Mesothelial cell of epicardium (in vitro differentiated cells): ENCODE measurements around the gene CRACR2A. TPM values are rescaled to one million over a fixed set of nuclear protein-coding genes. Genes with fewer than 3 reads are reported as not detected.

Experiments used
- DNase-seq, 2 experiments: peaks; one replicate each; pipeline ENCODE4 v3.0.0; 2021; ENCODE audit warnings: low spot score in 2 of 2; ENCODE audit not compliant: unreplicated experiment in 2 of 2
- H3K27ac Mint-ChIP-seq: 2 replicates; pipeline ENCODE4 v1.8.0; 2021; ENCODE audit warnings: mixed read lengths
- H3K27me3 Mint-ChIP-seq: 2 replicates; pipeline ENCODE4 v1.8.0; 2021; ENCODE audit warnings: low read depth, mixed read lengths
- H3K36me3 Mint-ChIP-seq: 2 replicates; pipeline ENCODE4 v1.8.0; 2021; ENCODE audit warnings: mixed read lengths
- H3K4me1 Mint-ChIP-seq: 2 replicates; pipeline ENCODE4 v1.8.0; 2021; ENCODE audit warnings: mixed read lengths
- H3K4me3 Mint-ChIP-seq: 2 replicates; pipeline ENCODE4 v1.8.0; 2021; ENCODE audit warnings: mild to moderate bottlenecking, moderate library complexity, mixed read lengths
- H3K9me3 Mint-ChIP-seq: 2 replicates; pipeline ENCODE4 v1.8.0; 2021; ENCODE audit warnings: mixed read lengths
- total RNA-seq: library from RNA; stranded (reverse); gene quantifications from 3 replicates; pipeline ENCODE4 v1.2.1, GENCODE V29; 2021
- TF ChIP-seq, protein P1 (sequence below): fragments of 200-600 bp; sonication (generic); IDR thresholded peaks from one replicate; pipeline ENCODE4 v1.5.0; 2021; ENCODE audit warnings: antibody characterized with exemption; ENCODE audit not compliant: unreplicated experiment

CRACR2A gene
- total RNA-seq, 1 donor from 2014 or later, result 1.0 TPM

DNA sequence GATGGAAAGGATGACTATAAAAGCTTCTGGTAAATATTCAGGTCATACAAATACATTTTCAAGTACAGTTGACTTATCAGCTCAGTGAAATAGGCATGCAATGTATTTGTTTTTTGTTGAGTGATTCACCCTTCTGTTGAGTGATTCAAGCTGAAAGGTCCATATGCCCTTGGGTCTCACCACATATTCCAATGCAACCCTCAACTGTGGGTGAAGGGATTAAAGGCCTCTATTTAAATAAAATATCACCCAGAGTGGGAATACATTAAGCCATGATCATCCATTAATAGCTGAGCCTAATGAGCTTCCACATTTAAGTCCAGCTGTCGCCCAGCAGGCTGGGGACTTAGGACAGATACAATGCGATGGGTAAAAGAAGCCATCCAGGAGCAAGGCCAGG is 120.2 kb downstream of the CRACR2A start:
- peaks cover 2% of the 10 kb centered on the region for H3K27me3 Mint-ChIP-seq
- DNase-seq, result no peak
- H3K4me1 Mint-ChIP-seq, result no peaks in the 10 kb centered on the region
- no peak overlapping the region for H3K27ac Mint-ChIP-seq
- H3K4me3 Mint-ChIP-seq, result no peak overlapping the region
- TF ChIP-seq, protein P1, sequence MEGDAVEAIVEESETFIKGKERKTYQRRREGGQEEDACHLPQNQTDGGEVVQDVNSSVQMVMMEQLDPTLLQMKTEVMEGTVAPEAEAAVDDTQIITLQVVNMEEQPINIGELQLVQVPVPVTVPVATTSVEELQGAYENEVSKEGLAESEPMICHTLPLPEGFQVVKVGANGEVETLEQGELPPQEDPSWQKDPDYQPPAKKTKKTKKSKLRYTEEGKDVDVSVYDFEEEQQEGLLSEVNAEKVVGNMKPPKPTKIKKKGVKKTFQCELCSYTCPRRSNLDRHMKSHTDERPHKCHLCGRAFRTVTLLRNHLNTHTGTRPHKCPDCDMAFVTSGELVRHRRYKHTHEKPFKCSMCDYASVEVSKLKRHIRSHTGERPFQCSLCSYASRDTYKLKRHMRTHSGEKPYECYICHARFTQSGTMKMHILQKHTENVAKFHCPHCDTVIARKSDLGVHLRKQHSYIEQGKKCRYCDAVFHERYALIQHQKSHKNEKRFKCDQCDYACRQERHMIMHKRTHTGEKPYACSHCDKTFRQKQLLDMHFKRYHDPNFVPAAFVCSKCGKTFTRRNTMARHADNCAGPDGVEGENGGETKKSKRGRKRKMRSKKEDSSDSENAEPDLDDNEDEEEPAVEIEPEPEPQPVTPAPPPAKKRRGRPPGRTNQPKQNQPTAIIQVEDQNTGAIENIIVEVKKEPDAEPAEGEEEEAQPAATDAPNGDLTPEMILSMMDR, result no peak
- no peaks in the 10 kb centered on the region for H3K9me3 Mint-ChIP-seq
- H3K36me3 Mint-ChIP-seq, result no peaks in the 10 kb centered on the region

DNA sequence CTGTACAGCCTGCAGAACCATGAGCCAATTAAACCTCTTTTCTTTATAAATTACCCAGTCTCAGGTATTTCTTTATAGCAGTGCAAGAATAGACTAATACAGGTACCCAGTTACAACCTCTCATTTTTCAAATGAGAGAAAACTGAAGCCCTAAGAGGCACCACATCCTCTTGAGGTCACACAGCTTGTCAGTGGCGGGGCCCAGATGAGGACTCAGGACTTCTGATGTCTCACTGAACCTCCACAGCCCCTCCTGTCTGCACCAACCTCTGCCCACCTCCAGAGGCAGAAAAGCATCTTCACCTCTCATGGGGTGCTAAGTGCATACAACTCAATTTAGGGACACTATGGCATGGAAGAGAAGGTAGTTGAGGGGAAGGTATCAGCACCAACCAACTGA is 120.7 kb downstream of the CRACR2A start:
- no peak for DNase-seq
- H3K36me3 Mint-ChIP-seq, result no peaks in the 10 kb centered on the region
- peaks cover 2% of the 10 kb centered on the region for H3K27me3 Mint-ChIP-seq
- no peaks in the 10 kb centered on the region for H3K9me3 Mint-ChIP-seq
- H3K27ac Mint-ChIP-seq, result no peak overlapping the region
- no peak overlapping the region for H3K4me3 Mint-ChIP-seq
- no peaks in the 10 kb centered on the region for H3K4me1 Mint-ChIP-seq
- TF ChIP-seq, protein P1, result no peak

DNA sequence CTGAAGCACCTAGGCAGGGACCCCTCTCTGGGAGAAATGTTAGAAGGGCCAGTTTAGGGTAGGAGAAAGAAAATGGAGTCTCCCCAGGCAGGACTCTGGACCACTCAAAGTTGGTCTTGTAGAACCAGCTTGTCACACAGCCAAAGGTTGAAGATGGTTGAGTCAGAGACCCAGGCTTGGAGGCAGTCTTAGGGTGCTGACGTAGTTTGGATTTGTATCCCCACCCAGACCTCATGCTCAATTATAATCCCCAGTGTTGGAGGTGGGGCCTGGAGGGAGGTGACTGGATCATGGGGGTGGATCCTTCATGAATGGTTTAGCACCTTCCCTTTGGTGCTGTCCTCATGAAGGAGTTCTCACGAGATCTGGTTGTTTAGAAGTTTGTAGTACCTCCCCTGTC is 121.2 kb downstream of the CRACR2A start:
- H3K27me3 Mint-ChIP-seq, result peaks cover 2% of the 10 kb centered on the region
- H3K4me3 Mint-ChIP-seq, result no peak overlapping the region
- no peaks in the 10 kb centered on the region for H3K9me3 Mint-ChIP-seq
- no peaks in the 10 kb centered on the region for H3K4me1 Mint-ChIP-seq
- no peak for DNase-seq
- H3K36me3 Mint-ChIP-seq, result no peaks in the 10 kb centered on the region
- H3K27ac Mint-ChIP-seq, result no peak overlapping the region
- TF ChIP-seq, protein P1, result no peak

DNA sequence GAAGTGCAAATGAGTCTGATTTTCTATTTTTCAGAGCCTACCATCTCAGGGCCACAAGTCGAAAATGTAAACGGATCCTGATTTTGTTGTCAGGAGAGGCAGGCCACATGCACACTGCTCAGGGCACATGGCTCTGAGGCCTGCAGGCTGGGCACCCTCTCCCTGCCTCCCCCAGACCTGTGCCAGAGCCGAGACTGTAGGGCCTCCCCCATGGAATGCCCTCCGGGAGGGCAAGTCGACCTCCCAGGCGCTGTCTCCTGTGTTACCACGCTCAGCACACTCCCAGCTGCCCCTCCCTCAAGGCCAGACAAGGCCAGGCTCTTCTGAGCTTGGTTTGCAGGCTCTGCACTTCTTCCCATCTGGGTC is 121.7 kb downstream of the CRACR2A start:
- H3K27me3 Mint-ChIP-seq, result peaks cover 2% of the 10 kb centered on the region

DNA sequence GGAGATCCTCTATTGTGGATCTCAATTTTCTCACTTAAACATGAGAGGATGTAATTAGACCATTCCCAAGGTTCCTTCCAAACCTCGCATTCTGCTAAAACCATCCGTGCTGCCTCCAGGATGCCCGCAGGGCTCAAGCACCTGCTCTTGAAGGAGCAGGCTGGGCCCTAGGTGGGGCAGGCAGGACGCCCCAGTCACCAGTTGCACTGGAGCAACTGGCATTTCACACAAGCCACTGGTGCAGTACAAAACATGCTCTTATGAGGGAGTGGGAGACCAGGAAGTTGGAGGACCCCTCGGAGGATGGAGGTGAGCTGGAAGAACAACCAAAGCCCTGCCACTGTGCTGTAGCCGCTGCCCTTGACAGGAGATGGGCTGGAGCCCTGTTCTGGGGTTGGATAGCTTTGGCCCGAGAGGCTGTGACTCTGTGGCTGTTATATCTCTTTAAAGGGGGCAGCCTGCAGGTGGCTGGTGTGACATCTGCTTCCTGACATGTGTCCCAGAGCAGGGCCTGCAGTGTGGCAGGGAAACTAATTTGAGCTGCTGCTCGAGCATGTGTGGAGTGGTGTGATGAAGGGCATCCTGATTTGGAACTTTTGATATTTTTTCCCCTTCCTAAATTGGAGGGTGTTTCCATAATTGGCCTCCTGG is 122.2 kb downstream of the CRACR2A start:
- DNase-seq, result no peak
- no peaks in the 10 kb centered on the region for H3K4me1 Mint-ChIP-seq
- TF ChIP-seq, protein P1, result no peak
- H3K27me3 Mint-ChIP-seq, result peaks cover 2% of the 10 kb centered on the region
- no peak overlapping the region for H3K27ac Mint-ChIP-seq
- no peaks in the 10 kb centered on the region for H3K36me3 Mint-ChIP-seq
- H3K4me3 Mint-ChIP-seq, result no peak overlapping the region
- H3K9me3 Mint-ChIP-seq, result no peaks in the 10 kb centered on the region

More for the DNA sequence above, 121.7 kb downstream of the CRACR2A start:
- no peak overlapping the region for H3K4me3 Mint-ChIP-seq
- no peaks in the 10 kb centered on the region for H3K9me3 Mint-ChIP-seq
- no peak for DNase-seq
- no peaks in the 10 kb centered on the region for H3K4me1 Mint-ChIP-seq
- H3K36me3 Mint-ChIP-seq, result no peaks in the 10 kb centered on the region
- H3K27ac Mint-ChIP-seq, result no peak overlapping the region
- TF ChIP-seq, protein P1, result no peak

DNA sequence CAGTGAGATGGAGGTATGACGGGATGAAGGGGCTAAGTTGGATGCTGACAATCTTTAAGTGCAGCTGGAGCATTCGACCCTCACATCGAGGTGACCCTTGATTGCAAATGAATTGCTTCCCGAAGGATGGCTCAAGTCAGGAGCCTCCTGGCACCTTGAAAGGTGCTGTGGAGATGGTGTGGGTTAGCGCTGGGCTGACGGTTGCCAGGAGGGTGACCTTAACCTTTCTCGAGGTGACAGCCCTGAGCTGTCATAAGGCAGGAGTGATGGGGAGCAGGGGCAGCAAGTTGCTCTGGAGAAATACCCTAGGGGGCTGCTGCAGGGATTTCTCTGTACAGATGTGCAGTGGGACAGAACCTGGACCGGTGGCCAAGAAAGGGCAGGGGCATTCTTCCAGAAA is 122.8 kb downstream of the CRACR2A start:
- H3K27ac Mint-ChIP-seq, result no peak overlapping the region
- peaks cover 2% of the 10 kb centered on the region for H3K27me3 Mint-ChIP-seq

More for the DNA sequence above, 122.8 kb downstream of the CRACR2A start:
- Mint-ChIP-seq H3K9me3 (no peaks in the 10 kb centered on the region), H3K4me1 (no peaks in the 10 kb centered on the region), H3K36me3 (no peaks in the 10 kb centered on the region), H3K4me3 (no peak overlapping the region)
- DNase-seq, result no peak
- TF ChIP-seq, protein P1, result no peak
